ENCODE data around the gene FGGY.

The FGGY gene

DNA sequence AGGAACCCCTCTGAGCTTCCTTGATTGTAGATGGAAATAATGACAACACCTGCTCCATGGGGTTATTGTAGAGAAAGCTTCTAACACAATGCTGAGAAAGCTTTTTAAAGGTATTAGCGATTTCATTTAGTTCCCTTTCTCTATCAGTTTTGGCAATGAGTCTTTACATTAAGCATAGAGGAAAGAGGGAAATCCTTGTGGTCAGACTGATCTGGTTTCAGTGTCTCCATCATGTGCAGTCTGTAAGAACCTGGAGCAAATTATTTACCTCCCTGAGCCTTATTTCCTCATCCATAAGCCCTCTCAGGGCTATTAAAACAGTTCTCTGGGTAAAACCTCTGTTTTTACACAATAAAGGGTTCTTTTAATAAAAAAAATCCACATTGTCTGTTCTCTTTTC is 87.5 kb downstream of the FGGY start:
- no peak for DNase-seq (ENCODE audit: low read depth in 3 of 3)

DNA sequence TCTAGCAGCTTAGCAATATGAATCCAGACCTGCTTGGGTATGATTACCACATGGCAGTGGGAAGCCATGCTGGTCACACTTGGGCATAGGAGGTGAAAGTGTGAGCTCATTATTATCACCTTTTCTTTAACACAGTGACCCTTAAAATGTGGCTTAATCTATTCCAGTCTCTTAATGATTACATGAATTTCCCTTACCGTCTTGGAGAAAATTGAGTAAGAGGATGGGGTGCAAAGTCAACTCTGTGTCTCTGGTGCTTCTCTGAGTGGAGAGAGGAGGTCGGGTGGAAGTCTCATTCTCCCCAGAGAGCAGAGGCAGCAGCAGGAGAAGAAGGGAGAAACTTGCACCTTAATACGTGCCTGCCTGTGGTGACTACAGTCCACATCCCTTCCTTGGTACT is 91.3 kb downstream of the FGGY start:
- no peak for DNase-seq (ENCODE audit: low read depth in 3 of 3)

DNA sequence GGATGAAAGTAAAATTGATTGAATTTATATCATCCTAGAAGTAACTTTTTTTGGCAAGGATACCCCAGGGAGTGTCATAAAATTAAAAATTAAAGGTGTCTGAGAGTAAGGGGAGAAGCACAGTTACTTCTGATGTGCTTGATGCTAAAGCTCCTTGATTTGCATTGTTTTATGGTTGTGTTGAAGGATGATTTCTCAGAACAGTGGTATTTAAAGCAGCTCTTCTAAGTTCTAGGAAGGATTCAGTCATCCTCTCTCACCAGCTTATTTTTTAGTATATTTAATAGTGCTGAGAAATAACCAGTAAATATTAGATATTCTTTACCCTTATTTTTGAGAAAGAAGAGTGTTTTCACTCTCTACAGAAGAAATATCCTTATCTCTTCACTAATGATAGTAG is 93.0 kb downstream of the FGGY start:
- DNase-seq (ENCODE audit: low read depth in 3 of 3), result no peak

DNA sequence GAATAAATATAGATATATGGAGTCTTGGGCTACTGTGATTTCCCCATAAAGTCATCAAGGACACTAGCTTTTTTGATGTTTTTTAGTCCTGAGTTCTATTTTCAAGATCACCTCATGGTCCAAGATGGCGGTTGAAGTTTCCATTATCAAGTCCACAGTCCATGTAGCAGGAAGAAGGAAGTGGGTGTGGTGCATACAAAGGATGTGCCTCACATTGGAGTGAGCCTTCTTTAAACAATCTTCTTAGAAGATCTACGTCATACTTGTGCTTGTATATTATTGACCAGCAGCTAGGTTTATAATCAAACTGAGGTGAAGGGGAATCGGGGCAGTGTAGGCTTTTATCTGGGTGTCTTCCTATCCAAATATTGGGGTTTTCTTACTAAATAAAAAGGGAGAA is 93.4 kb downstream of the FGGY start:
- no peak for DNase-seq (ENCODE audit: low read depth in 3 of 3)

DNA sequence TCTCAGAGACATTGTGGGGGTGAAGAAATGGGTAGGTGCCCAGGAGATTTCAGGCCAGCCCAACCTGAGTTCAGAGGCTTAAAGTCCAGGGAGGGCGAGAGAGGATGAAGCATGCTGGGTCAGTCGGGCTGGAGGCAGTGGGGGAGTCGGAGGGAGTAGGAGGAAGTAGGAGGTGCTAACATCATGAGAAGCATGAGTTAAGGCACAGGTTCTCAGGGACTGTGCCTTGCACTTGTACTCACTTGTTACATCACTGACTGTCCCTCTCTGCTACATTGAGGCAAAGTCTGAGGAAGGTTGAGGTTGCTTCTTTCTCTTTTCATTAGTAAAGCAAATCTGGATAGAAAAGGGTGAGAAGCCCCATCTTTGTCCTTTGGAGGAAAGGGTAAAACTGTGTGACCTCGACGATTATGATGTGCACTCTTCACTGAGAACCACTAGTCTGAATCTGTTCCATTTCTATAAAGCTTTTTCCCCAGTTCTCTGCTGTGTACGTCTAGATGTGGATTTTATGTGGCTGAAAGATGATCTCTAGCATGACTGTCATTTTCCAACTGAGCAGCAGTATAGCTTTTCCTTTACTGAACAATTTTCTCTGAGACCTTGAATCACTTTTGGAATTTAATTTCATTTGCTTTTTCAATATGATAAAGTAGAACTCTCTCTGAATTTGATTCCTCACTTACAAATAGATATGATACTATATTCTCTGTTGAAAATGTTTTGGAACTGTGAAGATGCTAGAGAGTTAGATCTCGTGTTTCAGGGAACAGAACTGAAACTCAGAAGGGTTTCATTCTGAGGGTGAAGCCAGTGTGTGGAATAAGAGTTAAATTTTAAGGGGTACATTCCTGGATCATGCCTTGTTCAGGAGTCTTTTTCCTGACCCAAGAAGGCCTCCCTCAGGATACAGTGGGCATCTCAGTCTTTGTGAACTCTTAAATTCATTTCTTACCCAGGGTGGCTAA is 94.6 kb downstream of the FGGY start:
- DNase-seq (ENCODE audit: low read depth in 3 of 3), result no peak

DNA sequence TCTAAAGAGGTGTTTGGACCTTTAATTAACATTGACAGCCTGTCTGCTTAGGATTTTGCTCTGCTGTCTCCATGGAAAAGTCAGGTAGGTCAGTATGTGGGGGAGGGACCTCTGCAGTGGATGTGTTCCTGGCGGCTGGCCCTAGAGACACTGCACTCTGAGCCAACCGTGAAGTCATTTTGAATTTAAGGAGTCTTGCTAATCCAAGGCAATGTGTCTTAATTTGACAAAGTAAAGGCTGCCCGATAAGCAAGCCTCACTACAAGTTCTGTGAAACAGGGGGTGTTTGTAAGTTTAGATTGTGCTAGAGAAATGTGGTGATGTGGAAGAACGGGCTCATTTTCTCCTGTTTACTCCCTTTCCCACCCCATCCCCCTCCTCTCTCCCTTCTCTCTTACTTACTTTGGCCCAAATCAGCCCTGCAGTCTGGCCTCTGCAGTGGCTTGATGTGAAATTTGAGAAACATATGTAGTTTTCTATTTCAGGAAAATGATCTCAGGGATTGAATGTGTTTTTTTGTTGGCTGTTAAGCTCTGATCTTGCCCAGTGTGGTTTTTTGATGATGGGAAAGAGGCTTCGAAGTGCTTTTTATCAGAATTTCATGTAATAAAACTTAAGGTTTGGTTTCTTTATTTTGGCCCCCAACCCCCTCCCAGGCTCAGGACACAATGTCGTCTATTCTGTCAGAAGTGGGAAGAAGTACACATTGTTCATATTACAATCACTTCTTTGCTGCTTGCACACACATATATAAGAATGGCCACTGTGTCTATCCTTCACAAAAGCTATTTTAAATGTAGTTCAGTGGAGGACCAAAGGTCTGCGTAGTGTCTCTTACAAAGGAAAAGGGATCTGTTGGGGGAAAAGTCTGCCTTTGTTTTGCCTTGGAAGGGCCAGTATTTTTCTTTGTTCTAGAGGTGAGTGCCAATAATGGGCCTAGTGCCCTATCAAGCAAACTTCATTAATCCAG is 96.6 kb downstream of the FGGY start:
- no peak for DNase-seq (ENCODE audit: low read depth in 3 of 3)

DNA sequence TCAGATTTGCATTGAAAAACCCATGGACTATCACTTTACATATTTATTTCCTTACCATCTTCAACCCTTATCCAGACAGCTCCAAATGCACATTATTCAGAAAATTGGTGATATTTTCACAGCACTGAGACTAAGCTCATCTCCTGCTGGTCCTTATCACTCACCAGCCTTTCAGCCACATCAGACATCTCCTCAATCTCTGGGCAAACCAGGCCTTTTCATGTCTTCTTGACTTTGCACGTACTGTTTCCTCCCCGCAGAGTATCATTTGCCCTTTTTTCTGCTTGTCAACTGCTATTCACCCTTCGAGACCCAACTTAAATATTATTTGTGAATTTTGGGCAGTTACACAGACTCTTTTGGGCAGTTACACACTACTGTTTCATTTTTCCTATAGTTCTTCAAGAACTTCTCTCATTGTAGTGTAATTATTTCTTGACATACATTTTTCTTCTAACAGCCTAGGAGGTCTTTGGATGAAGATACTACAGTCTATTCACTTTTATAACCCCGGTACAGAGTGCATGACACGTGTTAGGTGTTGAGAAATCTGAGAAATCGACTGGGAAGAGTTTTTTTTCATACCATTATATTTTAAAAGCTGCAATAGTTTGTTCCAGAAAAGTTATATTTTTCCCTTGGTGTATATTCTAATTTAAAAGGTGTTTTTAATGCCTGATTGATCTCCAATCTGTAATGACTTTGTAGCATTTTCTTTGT is 98.0 kb downstream of the FGGY start:
- DNase-seq (ENCODE audit: low read depth in 3 of 3), result no peak

DNA sequence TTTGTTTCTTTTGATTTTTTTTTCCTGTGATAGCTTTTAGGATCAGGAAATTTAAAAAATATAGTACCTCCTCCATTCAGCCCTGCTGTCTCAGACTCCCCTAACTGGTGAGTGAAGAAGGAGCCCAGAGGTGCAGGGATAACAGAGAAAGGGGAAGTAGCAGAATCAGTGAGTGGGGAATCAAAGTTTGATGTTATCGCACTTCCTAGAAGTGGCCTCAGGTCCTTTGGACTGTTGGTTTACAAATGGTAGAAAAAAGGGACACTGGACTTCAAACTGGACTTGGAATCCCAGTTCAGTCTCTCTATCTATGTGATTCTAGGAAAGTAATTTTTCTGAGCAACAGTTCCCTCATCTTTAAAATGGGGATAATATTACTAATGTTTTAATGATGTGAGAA is 99.5 kb downstream of the FGGY start:
- DNase-seq (ENCODE audit: low read depth in 3 of 3), result no peak

DNA sequence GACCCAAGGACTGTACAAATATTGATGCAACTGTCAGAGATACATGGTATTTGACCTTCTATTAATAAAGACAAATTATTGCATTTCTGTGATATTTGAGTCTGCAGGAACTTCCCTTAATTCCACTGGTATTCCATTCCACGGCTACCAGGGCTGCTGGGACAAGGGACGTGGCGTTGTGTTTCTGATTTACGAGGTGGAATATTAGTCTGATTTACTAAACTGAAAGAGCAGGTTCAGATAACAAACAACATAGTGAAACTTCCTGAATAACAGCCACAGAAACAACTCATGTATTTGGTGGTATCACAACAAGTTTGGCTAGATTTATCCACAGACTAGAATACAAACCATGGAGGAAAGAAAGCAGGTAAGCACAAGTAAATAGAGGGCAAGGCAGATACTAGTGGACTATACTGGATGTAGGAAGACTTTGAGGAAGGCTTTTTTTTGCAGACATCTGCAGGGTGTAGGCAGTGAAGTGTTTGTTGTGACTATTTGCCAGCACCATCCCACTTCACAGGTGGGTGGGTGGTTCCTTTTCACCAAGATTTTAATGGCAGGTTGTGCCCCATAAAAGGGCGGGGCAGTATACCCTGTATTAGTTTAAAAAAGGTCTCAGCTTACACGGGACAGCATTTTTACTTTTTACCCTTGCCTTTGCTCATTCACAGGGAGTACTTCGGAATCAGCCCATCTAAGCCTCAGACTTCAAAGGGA is 100.4 kb downstream of the FGGY start:
- DNase-seq (ENCODE audit: low read depth in 3 of 3), result no peak

DNA sequence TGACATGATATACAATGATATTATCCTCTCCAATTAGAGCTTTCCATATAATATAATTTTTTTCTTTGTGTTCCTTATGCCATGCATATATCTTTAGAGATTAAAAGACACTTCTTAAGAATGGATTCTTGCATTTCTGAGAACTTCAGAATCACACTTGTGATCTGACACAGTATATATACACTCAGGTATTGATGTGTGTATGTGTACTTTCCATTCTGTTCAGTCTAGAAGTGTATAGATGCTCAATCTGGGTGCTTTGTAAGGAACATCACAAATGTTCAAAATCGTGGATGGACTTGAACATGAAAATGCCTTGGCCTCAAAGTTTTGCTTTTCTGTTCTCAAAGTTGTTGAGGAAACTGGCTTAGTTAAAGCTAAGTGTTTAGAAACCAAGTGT is 102.7 kb downstream of the FGGY start:
- no peak for DNase-seq (ENCODE audit: low read depth in 3 of 3)

DNA sequence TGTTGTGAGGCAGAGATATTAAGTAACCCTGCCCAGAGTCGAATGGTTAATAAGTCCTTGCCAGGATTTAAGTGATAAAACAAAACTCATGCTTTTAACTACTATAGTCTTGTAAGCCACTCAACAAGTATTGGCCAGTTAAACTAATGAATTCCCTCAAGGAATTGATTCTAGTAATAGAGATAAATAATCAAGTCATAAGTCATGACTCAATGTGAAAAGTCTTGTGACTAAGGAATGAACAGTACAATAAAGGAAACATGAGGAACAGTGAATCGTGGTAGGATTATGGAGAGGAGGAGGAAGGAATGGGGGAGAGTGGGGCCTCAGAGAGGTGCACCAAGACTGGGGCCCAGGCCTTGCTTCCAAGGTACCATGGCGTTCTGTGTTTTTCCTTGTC is 104.7 kb downstream of the FGGY start:
- DNase-seq (ENCODE audit: low read depth in 3 of 3), result no peak

DNA sequence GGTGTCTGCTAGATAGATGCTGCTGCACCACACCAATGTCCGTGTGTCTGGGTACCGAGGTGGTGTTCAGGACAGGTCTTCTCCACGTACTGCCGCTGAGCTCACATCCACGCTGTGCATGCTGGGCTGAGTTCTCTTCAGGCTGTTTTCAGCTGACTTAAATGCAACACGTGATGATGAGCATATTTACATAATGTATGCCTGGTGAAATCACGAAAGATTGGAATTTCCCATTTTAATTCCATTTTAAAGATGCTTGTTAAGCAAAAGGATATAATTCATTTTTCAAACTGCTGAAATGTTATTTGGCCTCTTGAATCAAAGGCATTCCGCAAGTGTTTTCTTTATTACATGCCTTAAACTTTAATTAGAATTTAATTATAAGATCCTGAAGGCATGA is 107.9 kb downstream of the FGGY start:
- no peak for DNase-seq (ENCODE audit: low read depth in 3 of 3)

DNA sequence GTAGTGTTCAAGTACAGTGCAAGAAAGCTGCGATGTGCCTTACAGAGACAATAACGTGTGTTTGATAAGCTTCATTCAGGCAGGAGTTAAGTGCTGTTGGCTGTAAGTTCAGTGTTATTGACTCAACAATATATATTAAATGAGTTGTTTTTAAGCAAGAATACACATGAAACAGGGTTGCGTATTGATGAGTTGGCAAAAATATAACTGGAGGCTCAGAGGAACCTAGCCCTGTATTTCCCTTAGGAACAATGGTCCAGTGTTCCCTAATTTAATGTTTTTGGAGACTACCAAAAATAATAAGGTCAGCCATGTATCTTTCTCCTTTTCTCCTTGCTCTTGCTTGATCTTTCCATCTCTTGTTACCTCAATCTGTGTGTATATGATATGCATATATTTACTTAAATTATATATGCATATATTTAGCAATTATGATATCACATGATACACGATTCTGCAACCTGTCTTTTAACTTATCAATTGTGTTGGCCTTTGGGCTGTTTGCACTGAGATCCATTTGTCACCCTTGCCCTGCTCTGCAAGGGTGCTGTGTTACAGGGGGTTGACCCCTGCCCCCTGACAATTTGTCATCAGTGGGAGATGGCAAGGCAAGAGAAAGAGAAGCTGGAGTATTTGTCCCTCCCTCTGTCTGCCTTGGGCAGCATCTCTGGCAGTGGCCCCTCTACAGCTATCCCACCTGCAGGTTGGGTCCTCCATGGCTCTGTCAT is 109.7 kb downstream of the FGGY start:
- DNase-seq (ENCODE audit: low read depth in 3 of 3), result no peak

DNA sequence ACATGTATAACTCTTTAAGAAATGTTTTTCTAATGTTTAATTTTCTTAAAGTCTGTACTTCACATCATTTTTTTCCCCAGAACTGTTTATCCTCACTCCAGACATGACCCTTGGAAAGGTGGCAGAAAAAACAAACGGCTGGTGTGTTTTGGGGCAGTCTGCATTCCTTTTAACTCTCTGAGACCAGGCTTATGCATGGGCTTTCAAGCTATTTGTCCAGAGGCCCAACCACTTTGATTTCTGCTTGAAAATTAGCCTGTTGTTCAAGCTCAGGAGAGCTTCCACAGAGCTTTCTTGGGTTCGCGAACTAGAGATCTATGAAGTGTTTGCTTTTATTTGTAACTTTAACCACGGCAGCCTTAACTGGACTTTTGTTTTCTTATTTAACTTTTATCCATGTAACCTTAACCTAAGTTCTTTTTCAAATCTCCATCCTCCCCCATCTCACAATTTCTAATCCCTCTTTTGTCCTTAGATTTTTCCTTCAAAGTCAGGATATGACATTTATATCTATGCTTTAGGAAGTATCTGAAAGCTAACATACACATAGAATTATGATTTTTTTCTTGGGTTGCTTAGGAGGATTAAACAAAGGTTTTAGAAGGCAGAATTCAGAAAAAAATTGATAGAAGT is 111.8 kb downstream of the FGGY start:
- no peak for DNase-seq (ENCODE audit: low read depth in 3 of 3)

DNA sequence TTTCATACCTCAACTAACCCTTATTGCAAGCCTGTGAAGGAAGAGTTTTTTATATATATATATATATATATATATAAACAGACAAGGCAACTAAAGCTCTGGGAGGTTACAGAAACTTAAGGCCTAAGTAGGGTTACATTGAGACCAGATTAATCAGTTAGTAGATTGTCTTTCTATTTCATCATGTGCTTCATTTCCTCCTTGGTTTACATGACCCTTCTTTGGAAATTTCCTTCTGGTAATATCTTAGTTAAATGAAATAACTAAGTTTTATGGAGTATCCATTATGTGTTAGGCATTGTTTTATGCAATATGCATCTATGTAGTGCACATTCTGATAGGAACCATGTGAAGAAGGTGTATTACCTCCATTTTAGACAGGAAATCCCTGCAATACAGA is 112.7 kb downstream of the FGGY start:
- DNase-seq (ENCODE audit: low read depth in 3 of 3), result no peak

DNA sequence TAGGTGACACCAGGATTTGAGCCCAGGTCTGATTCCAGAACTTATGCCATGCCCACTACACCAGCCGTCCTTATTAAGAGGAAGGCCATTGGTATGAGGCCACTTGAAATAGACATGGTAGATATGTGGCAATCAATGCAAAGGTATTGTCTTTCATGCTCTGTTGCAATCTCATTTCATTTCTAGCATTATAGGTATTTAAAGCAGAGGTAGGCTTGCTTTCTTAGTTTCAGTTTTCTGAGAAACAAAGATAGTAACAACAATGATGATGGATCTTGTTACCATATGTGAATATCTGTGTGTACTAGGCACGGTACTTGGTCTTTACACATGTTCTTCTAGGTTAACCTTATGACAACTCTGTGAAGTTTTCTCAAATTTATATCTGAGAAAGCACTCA is 113.1 kb downstream of the FGGY start:
- DNase-seq (ENCODE audit: low read depth in 3 of 3), result no peak

DNA sequence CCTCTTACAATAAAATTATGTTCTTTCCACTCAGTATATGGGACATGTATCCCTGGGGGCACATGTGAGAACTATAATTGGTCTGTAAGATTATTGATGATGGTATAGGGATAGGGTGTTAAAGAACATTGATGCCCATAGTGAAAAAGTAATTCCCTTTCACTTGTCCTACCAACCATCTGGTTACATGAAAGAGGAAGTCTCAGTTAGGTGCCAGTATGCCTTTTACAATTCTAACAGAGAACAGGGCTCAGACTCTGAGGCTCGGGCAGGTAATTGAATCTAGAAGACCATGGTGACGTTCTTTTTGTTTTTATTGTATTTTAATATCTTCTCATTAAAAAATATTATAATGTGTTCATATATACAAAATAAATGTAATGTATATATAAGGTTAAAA is 113.6 kb downstream of the FGGY start:
- DNase-seq (ENCODE audit: low read depth in 3 of 3), result no peak

DNA sequence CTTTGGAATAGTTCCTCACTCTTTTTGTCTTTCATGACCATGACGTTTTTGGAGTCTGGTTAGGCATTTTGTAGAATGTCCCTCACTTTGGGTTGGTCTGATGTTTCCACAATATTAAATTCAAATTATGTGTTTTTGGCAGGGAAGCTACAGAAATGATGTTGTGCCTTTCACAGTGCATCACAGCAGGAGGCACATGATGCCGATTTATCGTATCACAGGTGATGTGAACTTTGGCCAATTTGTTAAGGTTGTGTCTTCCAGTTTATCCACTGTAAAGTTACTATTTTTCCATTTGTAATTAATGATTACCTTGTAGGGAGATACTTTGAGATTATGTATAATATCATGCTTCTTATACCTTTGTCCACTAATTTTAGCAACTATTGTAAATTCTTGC is 114.3 kb downstream of the FGGY start:
- DNase-seq (ENCODE audit: low read depth in 3 of 3), result no peak

DNA sequence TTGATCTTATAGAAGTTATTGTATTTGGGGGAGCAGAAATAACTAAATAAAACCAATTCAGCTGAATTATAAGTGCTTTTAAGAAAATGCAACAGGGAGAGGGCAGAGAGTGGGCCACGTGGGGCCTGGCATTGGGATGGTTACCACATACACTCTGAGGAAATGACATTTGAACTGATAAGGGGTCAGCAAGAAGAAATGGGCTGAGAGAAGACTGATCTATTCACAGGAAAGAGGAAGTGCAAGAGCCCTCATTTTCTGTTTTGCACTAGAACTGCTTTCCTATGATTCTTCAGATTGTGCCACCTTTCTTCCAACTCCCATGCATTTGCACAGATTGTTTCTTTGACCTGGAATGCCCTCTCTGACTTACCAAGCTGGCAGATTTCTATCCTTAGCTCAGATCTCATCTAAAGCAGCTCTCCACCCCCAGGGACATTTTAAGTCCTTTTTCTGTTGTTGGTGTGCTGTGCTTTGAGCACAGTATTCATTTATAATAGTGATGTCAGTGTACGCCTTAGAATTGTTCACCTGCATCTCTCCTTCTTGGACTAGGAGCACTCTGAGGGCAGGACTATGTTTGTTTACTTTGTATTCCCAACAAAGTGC is 115.9 kb downstream of the FGGY start:
- no peak for DNase-seq (ENCODE audit: low read depth in 3 of 3)

DNA sequence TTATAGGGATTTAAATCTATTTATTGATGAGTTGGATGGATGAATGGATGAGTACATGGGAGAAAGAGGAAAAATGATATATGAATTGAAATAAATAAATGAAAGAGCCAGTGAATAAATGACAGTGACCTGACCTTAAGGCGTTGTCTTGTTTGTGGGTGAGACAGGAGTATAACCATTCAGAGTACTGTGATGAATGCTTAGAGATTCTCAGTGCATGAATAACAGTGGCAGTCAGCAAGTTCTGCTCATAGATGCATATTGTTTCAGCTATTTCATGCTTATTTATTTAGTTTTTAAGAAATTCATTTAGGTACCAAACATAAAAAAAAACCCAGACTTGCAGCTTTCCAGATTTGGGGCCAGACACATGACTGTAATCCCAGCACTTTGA is 116.4 kb downstream of the FGGY start:
- no peak for DNase-seq (ENCODE audit: low read depth in 3 of 3)
